OCI-LY1 (cell line): ENCODE measurements around the gene JPT2.
"Not testable (repeated sequence)": the region's sequence is repeated elsewhere in the genome, so short reads cannot be mapped to it uniquely, and the experiment has no call there.

Experiments used
- H2AFZ ChIP-seq: fragments of 200-600 bp; sonication (generic), shearing (Covaris generic); 2 replicates; pipeline ENCODE4 v1.6.0; 2014; ENCODE audit warnings: antibody characterized with exemption, mild to moderate bottlenecking, low read length
- H3F3A ChIP-seq: fragments of 200-600 bp; sonication (generic), shearing (Covaris generic); 2 replicates; pipeline ENCODE4 v1.6.0; 2014; ENCODE audit warnings: mild to moderate bottlenecking, antibody characterized with exemption, low read length, moderate library complexity; ENCODE audit not compliant: insufficient read depth
- H3K27ac ChIP-seq: fragments of 200-600 bp; sonication (generic); 2 replicates; pipeline ENCODE4 v1.5.1; 2014; ENCODE audit warnings: low read length, mixed run types, mild to moderate bottlenecking, low read depth; ENCODE audit not compliant: poor library complexity, severe bottlenecking
- H3K27me3 ChIP-seq: fragments of 200-600 bp; sonication (generic); 2 replicates; pipeline ENCODE4 v1.6.0; 2014; ENCODE audit warnings: antibody characterized with exemption, mild to moderate bottlenecking, low read length, moderate library complexity; ENCODE audit not compliant: insufficient read depth
- H3K36me3 ChIP-seq: fragments of 200-600 bp; sonication (generic); 2 replicates; pipeline ENCODE4 v1.6.1; 2014; ENCODE audit warnings: mild to moderate bottlenecking, antibody characterized with exemption, low read length, moderate library complexity, mixed read lengths; ENCODE audit not compliant: insufficient read depth
- H3K4me1 ChIP-seq: fragments of 200-600 bp; sonication (generic); 2 replicates; pipeline ENCODE4 v1.5.1; 2014; ENCODE audit warnings: mild to moderate bottlenecking, low read length, moderate library complexity; ENCODE audit not compliant: insufficient read depth, severe bottlenecking
- H3K4me2 ChIP-seq: fragments of 200-600 bp; sonication (generic), shearing (Covaris generic); 2 replicates; pipeline ENCODE4 v1.6.1; 2014; ENCODE audit warnings: low read length
- H3K4me3 ChIP-seq: fragments of 200-600 bp; sonication (generic); 2 replicates; pipeline ENCODE4 v1.5.1; 2014; ENCODE audit warnings: low read length, low read depth, mild to moderate bottlenecking, mixed read lengths; ENCODE audit not compliant: poor library complexity, severe bottlenecking
- H3K79me2 ChIP-seq: fragments of 200-600 bp; shearing (Covaris generic); 2 replicates; pipeline ENCODE4 v1.6.1; 2016; ENCODE audit warnings: mixed run types, low read length, mixed read lengths; ENCODE audit not compliant: insufficient read depth
- H3K9ac ChIP-seq: fragments of 200-600 bp; sonication (generic), shearing (Covaris generic); 2 replicates; pipeline ENCODE4 v1.6.1; 2014; ENCODE audit warnings: mild to moderate bottlenecking, low read length, mixed read lengths
- H3K9me2 ChIP-seq: fragments of 200-600 bp; sonication (generic), shearing (Covaris generic); 2 replicates; pipeline ENCODE4 v1.6.1; 2014; ENCODE audit warnings: low read depth, mild to moderate bottlenecking, low read length, mixed read lengths
- H3K9me3 ChIP-seq: fragments of 200-600 bp; shearing (Covaris generic); 2 replicates; pipeline ENCODE4 v1.6.1; 2014; ENCODE audit warnings: low read length, mixed read lengths
- H4K20me1 ChIP-seq: fragments of 200-600 bp; sonication (generic), shearing (Covaris generic); 2 replicates; pipeline ENCODE4 v1.6.0; 2016; ENCODE audit warnings: mild to moderate bottlenecking, low read length; ENCODE audit not compliant: insufficient read depth
- CTCF ChIP-seq: fragments of 200-600 bp; sonication (generic), shearing (Covaris generic); IDR thresholded peaks from 2 replicates; pipeline ENCODE4 v1.5.1; 2017; ENCODE audit warnings: mild to moderate bottlenecking, antibody characterized with exemption, low read length, moderate library complexity, mixed read lengths
- EZH2 ChIP-seq: fragments of 200-600 bp; sonication (generic), shearing (Covaris generic); IDR thresholded peaks from 2 replicates; pipeline ENCODE4 v1.8.0; 2017; ENCODE audit warnings: borderline replicate concordance, mixed run types, mild to moderate bottlenecking, antibody characterized with exemption, low read length, moderate library complexity, mixed read lengths

The JPT2 gene

GRCh38 chr16:1732071-1732470 is 54.0 kb downstream of the JPT2 start:
- peaks cover 70% of the 10 kb centered on the region for H3K36me3 ChIP-seq

GRCh38 chr16:1732551-1732987 is 54.5 kb downstream of the JPT2 start:
- not testable (repeated sequence) for H3K4me3 ChIP-seq, H4K20me1 ChIP-seq, H2AFZ ChIP-seq, H3K79me2 ChIP-seq, H3K27ac ChIP-seq, H3K9ac ChIP-seq, H3K27me3 ChIP-seq, H3K4me1 ChIP-seq, H3K9me2 ChIP-seq, H3K4me2 ChIP-seq, H3F3A ChIP-seq, H3K9me3 ChIP-seq
- peaks cover 65% of the 10 kb centered on the region for H3K36me3 ChIP-seq

More at GRCh38 chr16:1732071-1732470, 54.0 kb downstream of the JPT2 start:
- Histone ChIP-seq H3K9me3 (no peaks in the 10 kb centered on the region), H3K4me2 (no peak overlapping the region), H3F3A (0 out of 2 replicates have a peak, but pooled peaks cover 6% of the 10 kb centered on the region), H3K27me3 (no peaks in the 10 kb centered on the region), H2AFZ (no peak overlapping the region), H3K9me2 (no peaks in the 10 kb centered on the region), H3K4me3 (no peak overlapping the region), H3K79me2 (no peaks in the 10 kb centered on the region), H4K20me1 (no peaks in the 10 kb centered on the region), H3K9ac (no peak overlapping the region), H3K4me1 (no peaks in the 10 kb centered on the region), H3K27ac (no peak overlapping the region)
- TF ChIP-seq EZH2 (no peak), CTCF (no peak)

GRCh38 chr16:1734123-1734522 is 56.0 kb downstream of the JPT2 start:
- Histone ChIP-seq H3K4me3 (no peak overlapping the region), H3K4me2 (no peak overlapping the region), H4K20me1 (no peaks in the 10 kb centered on the region), H3F3A (peaks cover 16% of the 10 kb centered on the region), H3K27me3 (no peaks in the 10 kb centered on the region), H3K79me2 (no peaks in the 10 kb centered on the region), H3K4me1 (no peaks in the 10 kb centered on the region), H3K9me3 (no peaks in the 10 kb centered on the region), H3K9ac (no peak overlapping the region), H3K36me3 (peaks cover 50% of the 10 kb centered on the region), H2AFZ (no peak overlapping the region), H3K27ac (no peak overlapping the region), H3K9me2 (no peaks in the 10 kb centered on the region)
- no peak for TF ChIP-seq CTCF
- TF ChIP-seq EZH2: no peak

- no peaks in the 10 kb centered on the region for H4K20me1 ChIP-seq
- no peak overlapping the region for H3K9ac ChIP-seq
- peaks cover 16% of the 10 kb centered on the region for H3F3A ChIP-seq
- no peaks in the 10 kb centered on the region for H3K9me3 ChIP-seq
- no peaks in the 10 kb centered on the region for H3K9me2 ChIP-seq
- no peaks in the 10 kb centered on the region for H3K27me3 ChIP-seq
- no peaks in the 10 kb centered on the region for H3K79me2 ChIP-seq
- H3K27ac ChIP-seq: no peak overlapping the region
- no peak overlapping the region for H2AFZ ChIP-seq
- TF ChIP-seq CTCF: no peak
- no peak for TF ChIP-seq EZH2
- no peak overlapping the region for H3K4me3 ChIP-seq
- H3K4me1 ChIP-seq: no peaks in the 10 kb centered on the region
- peaks cover 43% of the 10 kb centered on the region for H3K36me3 ChIP-seq
- no peak overlapping the region for H3K4me2 ChIP-seq
Observed at GRCh38 chr16:1734816-1735215, 56.7 kb downstream of the JPT2 start.
